Gastrocnemius medialis (tissue), 4 donors: ENCODE data around the gene FABP7. TPM values are rescaled to one million over a fixed set of nuclear protein-coding genes. Genes with fewer than 3 reads are reported as not detected.

Experiments used
- ATAC-seq, 2 donors: fragments of 150-250 bp; one replicate each; pipeline ENCODE4 v1.9.1; 2016
- DNase-seq, 2 donors: peaks; one replicate each; pipeline ENCODE4 v3.0.0-alpha.2; 2019
- H3K27ac ChIP-seq, 4 donors: fragments of 200-600 bp; sonication (generic); 1 replicate in 1 of 4; 2 replicates in 3 of 4; pipeline ENCODE4 v1.5.1; 2016 to 2018; ENCODE audit warnings: mild to moderate bottlenecking in 2 of 4, moderate library complexity in 1 of 4
- H3K27me3 ChIP-seq, 3 donors: fragments of 200-600 bp; sonication (generic) in 2 of 3; 1 replicate in 1 of 3; 2 replicates in 2 of 3; pipeline versions ENCODE4 v1.5.1 to v1.6.0; 2016 to 2019; ENCODE audit warnings: mild to moderate bottlenecking in 1 of 3, moderate library complexity in 1 of 3
- H3K36me3 ChIP-seq, 2 donors: fragments of 200-600 bp; sonication (generic) in 1 of 2; one replicate each; pipeline ENCODE4 v1.5.1; 2017 to 2018
- H3K4me1 ChIP-seq, 2 donors: fragments of 200-600 bp; sonication (generic) in 1 of 2; one replicate each; pipeline ENCODE4 v1.5.1; 2016 to 2017; ENCODE audit warnings: mild to moderate bottlenecking in 2 of 2
- H3K4me3 ChIP-seq, 4 donors: fragments of 200-600 bp; sonication (generic) in 3 of 4; 1 replicate in 1 of 4; 2 replicates in 3 of 4; pipeline ENCODE4 v1.5.1; 2016 to 2019; ENCODE audit warnings: mild to moderate bottlenecking in 2 of 4
- H3K9me3 ChIP-seq, 3 donors: fragments of 200-600 bp; sonication (generic) in 2 of 3; 1 replicate in 1 of 3; 2 replicates in 2 of 3; pipeline ENCODE4 v1.5.1; 2016 to 2019
- POLR2A ChIP-seq, 2 donors: fragments of 450-650 bp; IDR thresholded peaks; one replicate each; pipeline ENCODE4 v1.6.1; 2017; ENCODE audit warnings: antibody characterized with exemption in 2 of 2, mild to moderate bottlenecking in 2 of 2, moderate library complexity in 2 of 2
- in situ Hi-C, 4 donors: fragments of 200-750 bp; cut with MboI; loops; one replicate each; pipeline versions ENCODE4 v1.15.0 to v1.8.0; 2017; ENCODE audit warnings: low sequenced_read_pairs in 4 of 4
- intact Hi-C: fragments of 100-400 bp; cut with DNase I; formaldehyde crosslinking; loops from one replicate; pipeline ENCODE4 v1.15.1; 2023; ENCODE audit warnings: low total_unique reads
- total RNA-seq, 4 donors: library from RNA; depleted of rRNA; stranded (reverse); fragments of >200 nt; gene quantifications; one replicate each; pipeline versions ENCODE4 v1.1.0 to v1.2.3, GENCODE V29; 2016
- TF ChIP-seq, protein P1 (sequence below), 5 experiments: fragments of 450-650 bp in 3 of 5; fragments of 200-600 bp in 2 of 5; sonication (generic) in 2 of 5; IDR thresholded peaks in 4 of 5; conservative IDR thresholded peaks in 1 of 5; 1 replicate in 4 of 5; 2 replicates in 1 of 5; pipeline ENCODE4 v1.5.1; 2016 to 2019; ENCODE audit warnings: antibody characterized with exemption in 5 of 5, mild to moderate bottlenecking in 3 of 5, moderate library complexity in 3 of 5

Gene FABP7
- total RNA-seq, 4 donors from 2014 or later, result 0.51 to 21.0 (median 5.9) TPM

DNA sequence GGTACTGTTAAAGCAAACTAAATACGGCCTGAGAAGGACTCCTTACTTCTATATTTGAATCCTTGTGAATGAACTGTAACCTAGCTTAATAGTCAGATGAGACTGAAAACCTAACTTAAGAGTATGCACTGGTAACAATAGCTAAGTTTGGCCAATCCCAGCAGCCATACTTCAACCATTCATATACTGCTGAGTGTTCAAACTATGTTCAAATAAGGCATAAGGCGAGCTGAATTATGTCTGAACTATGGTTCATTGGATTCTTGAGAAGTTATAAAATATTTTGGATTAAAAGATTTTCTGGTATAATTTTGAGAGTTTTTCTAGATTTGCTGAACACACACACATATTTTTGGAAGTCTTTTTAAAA lies 11.8 kb downstream of the FABP7 start:
- in situ Hi-C loops (no loop called here), intact Hi-C loops (loop anchor here (10.0 kb wide), 1 partner anchor 304 kb away; no protein-coding TSS in a partner anchor)
- Histone ChIP-seq H3K27ac (peak overlapping the region; percentile 93 to 98 (median 96)), H3K4me1 (peaks cover 36 to 45% of the 10 kb centered on the region in 2 donors), H3K4me3 (peak overlapping the region; percentile 61 to 94 (median 80)), H3K9me3 (no peaks in the 10 kb centered on the region), H3K27me3 (no peaks in the 10 kb centered on the region), H3K36me3 (no peaks in the 10 kb centered on the region)
- TF ChIP-seq, protein P1, sequence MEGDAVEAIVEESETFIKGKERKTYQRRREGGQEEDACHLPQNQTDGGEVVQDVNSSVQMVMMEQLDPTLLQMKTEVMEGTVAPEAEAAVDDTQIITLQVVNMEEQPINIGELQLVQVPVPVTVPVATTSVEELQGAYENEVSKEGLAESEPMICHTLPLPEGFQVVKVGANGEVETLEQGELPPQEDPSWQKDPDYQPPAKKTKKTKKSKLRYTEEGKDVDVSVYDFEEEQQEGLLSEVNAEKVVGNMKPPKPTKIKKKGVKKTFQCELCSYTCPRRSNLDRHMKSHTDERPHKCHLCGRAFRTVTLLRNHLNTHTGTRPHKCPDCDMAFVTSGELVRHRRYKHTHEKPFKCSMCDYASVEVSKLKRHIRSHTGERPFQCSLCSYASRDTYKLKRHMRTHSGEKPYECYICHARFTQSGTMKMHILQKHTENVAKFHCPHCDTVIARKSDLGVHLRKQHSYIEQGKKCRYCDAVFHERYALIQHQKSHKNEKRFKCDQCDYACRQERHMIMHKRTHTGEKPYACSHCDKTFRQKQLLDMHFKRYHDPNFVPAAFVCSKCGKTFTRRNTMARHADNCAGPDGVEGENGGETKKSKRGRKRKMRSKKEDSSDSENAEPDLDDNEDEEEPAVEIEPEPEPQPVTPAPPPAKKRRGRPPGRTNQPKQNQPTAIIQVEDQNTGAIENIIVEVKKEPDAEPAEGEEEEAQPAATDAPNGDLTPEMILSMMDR (IDR thresholded peaks at IDR 0.05 in 4 of 5, conservative IDR thresholded peaks at IDR 0.05 in 1 of 5), result no peak
- TF ChIP-seq POLR2A (IDR thresholded peaks at IDR 0.05), result no peak
- ATAC-seq, result no peak
- DNase-seq, result no peak

DNA sequence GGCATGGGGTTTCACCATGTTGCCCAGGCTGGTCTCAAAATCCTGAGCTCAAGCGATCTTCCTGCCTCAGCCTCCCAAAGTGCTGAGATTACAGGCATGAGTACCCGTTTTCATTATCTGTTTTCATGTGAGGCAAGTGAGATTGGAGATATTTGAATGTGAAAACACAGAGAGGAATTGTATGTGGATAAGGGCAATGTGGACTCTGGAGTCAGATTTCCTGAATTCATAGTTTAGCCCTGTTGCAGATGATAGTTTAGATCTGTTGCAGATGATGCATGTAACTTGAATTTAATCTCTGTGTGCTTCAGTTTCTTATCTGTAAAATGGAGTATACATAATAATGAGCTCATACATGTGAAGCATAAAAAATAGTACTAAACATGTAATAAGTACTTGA lies 13.2 kb downstream of the FABP7 start:
- Histone ChIP-seq H3K4me3 (no peak overlapping the region), H3K27me3 (no peaks in the 10 kb centered on the region), H3K4me1 (peaks cover 36 to 40% of the 10 kb centered on the region in 2 donors), H3K36me3 (peaks cover 0 to 4% of the 10 kb centered on the region in 2 donors), H3K27ac (peak overlapping the region; percentile 93 to 98 (median 96)), H3K9me3 (no peaks in the 10 kb centered on the region)
- TF ChIP-seq, protein P1 (IDR thresholded peaks at IDR 0.05 in 4 of 5, conservative IDR thresholded peaks at IDR 0.05 in 1 of 5), result no peak
- TF ChIP-seq POLR2A (IDR thresholded peaks at IDR 0.05), result no peak
- ATAC-seq, result no peak
- intact Hi-C loops (loop anchor here (10.0 kb wide), 1 partner anchor 302 kb away; no protein-coding TSS in a partner anchor), in situ Hi-C loops (no loop called here)
- no peak for DNase-seq

DNA sequence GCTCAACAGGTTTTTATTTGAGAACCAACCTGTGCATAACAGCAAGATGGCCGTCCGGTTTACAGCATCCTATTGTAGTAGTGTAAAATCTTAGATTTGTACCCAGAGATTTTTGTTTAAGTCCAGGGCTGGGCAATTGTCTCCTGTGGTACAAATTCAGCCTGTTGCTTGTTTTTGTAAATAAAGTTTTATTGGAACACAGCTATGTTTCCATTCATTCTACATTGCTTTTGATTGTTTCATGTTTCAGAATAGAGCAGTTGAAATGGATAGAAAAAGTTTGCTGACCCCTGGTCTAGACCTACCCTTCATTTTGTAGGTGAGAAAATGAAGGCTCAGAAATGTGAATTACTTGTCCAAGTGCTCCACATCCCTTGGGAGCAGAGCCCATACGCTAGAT lies 18.0 kb downstream of the FABP7 start:
- intact Hi-C loops, result loop anchor here (10.0 kb wide), 1 partner anchor 297 kb away; no protein-coding TSS in a partner anchor

DNA sequence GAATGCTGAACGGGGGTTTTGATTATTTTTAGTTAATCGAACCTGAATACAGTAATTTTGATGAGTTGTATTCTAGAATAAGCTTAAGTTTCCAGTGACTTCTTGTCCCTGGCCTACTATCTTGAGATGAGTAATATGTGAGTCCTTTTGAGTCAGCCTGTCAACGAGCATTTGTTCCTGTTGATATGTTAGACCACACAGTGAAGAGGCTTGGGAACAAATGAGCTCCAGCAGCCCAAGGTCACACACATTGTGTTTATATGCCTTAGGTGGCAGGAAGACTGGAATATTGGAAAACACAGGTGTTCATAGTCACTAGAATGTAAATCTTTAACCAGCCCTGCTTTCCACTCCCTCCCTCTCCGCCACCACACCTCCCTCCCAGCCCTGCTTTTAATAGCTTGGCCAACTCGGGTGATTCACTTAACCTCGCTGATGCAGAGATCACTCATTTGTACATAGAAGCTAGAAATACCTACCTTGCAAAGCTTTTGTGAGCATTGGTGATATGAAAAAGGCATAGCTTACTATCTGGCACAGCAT lies 18.7 kb downstream of the FABP7 start:
- H3K4me1 ChIP-seq, result peaks cover 9 to 38% of the 10 kb centered on the region in 2 donors
- peaks cover 0 to 4% of the 10 kb centered on the region in 2 donors for H3K36me3 ChIP-seq
- DNase-seq (peak; percentile 53), ATAC-seq (peak; percentile 92 to 95)
- H3K27ac ChIP-seq, result peak overlapping the region; percentile 75 to 90 (median 84)
- intact Hi-C loops (loop anchor here (1.0 to 10.0 kb wide), 2 partner anchors 9 to 297 kb away; partner anchors contain the start of gene SMPDL3A), in situ Hi-C loops (no loop called here)
- no peak overlapping the region for H3K4me3 ChIP-seq
- H3K9me3 ChIP-seq, result no peaks in the 10 kb centered on the region
- no peaks in the 10 kb centered on the region for H3K27me3 ChIP-seq
- peak in 1 of 2 donors; percentile 28 for TF ChIP-seq POLR2A (IDR thresholded peaks at IDR 0.05)
- TF ChIP-seq, protein P1 (IDR thresholded peaks at IDR 0.05 in 4 of 5, conservative IDR thresholded peaks at IDR 0.05 in 1 of 5), result no peak

More for the DNA sequence above, 18.0 kb downstream of the FABP7 start:
- Histone ChIP-seq H3K27me3 (no peaks in the 10 kb centered on the region), H3K4me1 (peaks cover 15 to 45% of the 10 kb centered on the region in 2 donors), H3K36me3 (peaks cover 0 to 4% of the 10 kb centered on the region in 2 donors), H3K9me3 (no peaks in the 10 kb centered on the region), H3K4me3 (no peak overlapping the region), H3K27ac (peak overlapping the region; percentile 75 to 90 (median 84))
- in situ Hi-C loops, result no loop called here
- DNase-seq, result no peak
- ATAC-seq, result no peak
- TF ChIP-seq POLR2A (IDR thresholded peaks at IDR 0.05), result no peak
- TF ChIP-seq, protein P1 (IDR thresholded peaks at IDR 0.05 in 4 of 5, conservative IDR thresholded peaks at IDR 0.05 in 1 of 5), result no peak
